Measurements from ENCODE around the gene PIP4K2C.
"Not testable (repeated sequence)": the region's sequence is repeated elsewhere in the genome, so short reads cannot be mapped to it uniquely, and the experiment has no call there.

PIP4K2C gene

DNA sequence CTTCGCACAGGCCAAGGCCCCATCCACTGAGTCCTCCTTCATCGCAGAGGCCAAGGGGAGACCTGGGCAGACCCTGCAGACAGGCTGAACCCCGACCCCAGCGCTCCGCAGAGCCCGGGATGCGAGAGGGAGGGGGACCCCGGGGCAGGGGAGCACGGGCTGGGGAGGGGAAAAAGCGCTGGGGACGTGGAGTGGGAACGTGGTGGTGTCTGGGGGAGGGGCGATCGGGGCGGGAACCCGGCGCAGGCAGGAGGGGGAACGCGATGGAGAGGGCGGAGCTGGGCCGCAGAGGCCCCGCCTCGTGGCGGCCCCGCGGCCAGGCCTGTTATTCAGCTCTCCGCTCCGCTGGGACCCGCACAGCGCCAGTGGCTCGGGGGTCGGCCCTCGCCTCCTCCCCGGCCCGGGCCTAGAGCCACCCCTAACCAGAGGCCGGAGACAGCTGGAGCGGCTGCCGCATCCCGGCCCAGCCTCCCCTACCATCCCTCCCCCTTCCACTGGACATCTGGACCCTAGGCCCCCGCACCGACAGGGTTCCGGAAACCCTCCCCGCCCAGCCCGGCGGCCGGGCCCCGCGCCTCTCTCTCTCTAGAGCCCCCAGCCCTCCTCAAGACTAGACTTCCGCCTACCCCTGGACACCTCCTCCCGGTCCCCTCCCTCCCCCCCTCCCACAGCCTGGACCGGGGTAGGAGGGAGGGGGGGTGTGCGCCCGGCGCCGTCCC, 20.3 kb downstream of the PIP4K2C start, which contains the start of gene ARHGEF25:
ARHGEF25 (plus strand) TSS at position 328 of the 719 bp plus-strand sequence. CDS start 460 bp downstream, outside the sequence.
- no peak for DNase-seq

DNA sequence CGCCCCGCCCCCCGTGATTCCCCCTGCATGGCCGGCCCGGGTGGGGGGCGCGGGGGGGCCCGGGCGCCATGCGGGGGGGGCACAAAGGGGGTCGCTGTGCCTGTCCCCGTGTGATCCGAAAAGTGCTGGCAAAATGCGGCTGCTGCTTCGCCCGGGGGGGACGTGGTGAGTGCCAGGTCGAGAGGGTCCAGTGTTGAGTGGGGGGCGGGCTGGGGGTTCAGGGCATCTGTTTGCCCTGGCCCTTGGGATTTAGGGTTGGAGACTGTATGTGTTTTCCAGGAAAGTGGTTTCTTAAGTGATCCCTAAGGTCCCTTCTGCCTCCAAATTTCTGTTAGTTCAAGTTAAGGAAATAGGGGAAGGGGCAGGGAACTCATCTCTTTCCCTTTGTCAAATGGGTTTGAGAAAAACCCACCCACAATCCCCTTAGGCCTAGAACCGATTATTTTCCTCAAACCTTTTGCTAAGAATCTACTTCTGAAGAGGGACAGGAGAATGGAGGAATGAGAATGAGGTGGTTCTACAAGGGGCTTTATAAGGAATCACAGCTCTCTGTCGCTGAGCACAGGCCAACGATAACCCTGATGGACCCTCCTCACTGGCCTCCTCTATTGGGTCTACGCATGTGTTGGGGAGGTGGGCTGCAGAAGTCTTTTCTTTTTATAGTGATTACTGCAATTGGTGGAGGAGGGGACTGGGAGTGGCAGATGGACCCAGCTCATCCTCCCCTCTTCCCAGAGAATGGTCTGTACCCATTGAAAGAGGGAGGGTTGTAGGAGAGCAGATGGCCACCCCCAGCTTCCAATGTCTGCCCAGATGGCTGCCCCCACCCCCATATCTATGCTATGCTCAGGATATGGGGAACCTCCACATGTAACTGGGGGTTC, 21.1 kb downstream of the PIP4K2C start:
- DNase-seq = no peak

DNA sequence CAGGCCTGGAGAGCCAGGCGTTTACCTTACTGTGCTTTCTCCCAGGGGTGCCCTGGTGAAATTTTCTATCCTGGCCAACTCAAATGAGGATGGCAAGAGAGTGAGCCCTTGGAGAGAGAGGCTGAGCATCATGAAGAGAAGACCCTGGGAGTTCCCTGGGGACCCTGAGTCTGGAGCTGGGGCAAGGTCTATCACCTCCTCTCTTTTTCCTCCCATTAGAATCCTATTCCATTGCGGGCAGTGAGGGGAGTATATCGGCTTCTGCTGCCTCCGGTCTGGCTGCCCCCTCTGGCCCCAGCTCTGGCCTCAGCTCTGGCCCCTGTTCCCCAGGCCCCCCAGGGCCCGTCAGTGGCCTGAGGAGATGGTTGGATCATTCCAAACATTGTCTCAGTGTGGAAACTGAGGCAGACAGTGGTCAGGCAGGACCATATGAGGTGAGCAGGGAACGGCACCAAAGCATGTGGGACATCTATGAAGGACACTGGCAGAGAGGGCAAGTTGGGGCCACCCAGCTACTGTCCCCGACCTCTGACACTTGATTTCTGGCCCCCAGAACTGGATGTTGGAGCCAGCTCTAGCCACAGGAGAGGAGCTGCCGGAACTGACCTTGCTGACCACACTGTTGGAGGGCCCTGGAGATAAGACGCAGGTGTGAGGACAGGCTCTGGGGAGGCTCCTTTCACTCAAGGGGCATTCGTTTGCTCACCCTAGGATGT, 21.9 kb downstream of the PIP4K2C start:
- no peak for DNase-seq

DNA sequence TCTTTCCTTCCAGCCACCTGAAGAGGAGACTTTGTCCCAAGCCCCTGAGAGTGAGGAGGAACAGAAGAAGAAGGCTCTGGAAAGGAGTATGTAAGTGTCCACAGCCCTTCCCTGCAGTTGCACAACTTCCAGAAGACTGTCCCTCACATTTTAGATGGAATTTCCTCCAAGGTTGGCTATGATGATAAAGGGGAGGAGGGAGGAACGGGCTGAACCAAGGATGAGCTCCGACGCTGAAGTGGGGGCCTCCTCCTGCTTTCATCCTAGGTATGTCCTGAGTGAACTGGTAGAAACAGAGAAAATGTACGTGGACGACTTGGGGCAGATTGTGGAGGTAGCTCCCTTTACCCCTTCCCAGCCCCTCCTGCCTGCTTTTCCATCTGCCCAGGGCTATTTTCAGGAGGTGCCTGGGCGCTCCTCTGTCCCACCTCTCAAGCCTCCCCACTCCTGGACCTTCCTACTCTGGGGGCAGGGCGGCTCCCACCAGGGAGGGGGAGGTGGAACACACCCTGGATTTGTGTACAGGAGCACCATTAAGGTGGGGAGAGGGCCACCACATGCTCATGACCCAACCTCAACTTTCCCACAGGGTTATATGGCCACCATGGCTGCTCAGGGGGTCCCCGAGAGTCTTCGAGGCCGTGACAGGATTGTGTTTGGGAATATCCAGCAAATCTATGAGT, 22.6 kb downstream of the PIP4K2C start:
- DNase-seq = no peak

DNA sequence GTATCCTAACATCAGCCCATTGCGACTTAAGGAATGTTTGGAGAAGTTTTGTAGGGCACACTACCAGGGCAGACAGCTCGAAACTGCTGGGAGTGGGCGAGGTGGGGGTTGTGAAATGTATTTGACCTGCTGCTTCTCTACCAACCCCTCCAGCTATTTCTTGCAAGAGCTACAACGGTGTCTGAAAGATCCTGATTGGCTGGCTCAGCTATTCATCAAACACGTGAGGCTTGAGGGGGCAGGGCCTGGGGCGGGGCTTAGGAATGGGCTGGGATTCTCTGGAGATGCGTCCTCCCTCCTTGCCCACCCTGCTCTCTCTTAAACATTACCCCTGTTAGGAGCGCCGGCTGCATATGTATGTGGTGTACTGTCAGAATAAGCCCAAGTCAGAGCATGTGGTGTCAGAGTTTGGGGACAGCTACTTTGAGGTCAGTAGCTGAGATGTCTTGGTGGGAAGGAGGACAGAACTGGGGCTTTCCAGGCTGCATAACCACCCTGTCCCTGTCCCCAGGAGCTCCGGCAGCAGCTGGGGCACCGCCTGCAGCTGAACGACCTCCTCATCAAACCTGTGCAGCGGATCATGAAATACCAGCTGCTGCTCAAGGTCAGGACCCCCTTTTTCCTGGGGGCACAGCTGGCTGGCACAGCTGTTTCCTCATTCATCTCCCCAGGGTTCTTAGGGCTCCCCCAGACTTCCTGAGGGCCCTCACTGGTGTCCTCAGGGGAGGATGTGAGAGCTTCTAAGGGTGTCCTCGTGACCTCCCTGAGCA, 23.4 kb downstream of the PIP4K2C start:
- peak; percentile 7 to 14 for DNase-seq

DNA sequence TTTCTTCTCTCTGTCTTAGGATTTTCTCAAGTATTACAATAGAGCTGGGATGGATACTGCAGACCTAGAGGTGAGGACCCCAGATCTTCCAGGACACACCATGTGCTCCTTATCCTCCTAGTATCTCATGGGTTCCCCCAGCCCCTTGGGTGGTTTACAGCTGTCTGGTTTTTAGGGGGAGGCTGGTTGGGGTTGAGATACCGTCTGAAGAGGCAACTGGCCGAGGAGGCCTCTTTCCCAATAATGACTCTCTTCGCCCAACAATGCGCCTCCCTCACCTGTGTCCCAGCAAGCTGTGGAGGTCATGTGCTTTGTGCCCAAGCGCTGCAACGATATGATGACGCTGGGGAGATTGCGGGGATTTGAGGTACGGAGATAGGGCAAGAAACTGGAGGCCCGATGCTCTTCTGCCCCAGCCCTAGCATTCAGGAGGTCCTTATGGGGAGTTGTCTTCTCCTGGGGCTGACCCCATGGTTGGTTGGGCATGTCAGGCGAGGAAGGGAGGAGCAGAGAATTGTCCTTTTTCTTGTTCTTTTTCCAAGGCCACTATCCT, 24.0 kb downstream of the PIP4K2C start:
- DNase-seq = no peak

DNA sequence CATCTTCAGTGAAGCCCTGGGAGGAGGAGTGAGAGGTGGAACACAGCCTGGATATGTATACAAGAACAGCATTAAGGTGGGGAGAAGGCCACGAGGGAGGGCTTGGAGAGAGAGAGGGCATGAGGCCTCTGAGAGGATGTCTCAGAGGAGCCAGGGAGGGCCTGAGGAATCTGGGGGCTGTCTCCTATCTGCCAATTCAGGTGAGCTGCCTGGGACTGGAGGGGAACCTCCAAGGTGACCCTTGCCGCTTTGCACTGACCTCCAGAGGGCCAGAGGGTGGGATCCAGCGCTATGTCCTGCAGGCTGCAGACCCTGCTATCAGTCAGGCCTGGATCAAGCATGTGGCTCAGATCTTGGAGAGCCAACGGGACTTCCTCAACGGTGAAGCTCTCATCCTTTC, 24.6 kb downstream of the PIP4K2C start:
- no peak for DNase-seq

DNA sequence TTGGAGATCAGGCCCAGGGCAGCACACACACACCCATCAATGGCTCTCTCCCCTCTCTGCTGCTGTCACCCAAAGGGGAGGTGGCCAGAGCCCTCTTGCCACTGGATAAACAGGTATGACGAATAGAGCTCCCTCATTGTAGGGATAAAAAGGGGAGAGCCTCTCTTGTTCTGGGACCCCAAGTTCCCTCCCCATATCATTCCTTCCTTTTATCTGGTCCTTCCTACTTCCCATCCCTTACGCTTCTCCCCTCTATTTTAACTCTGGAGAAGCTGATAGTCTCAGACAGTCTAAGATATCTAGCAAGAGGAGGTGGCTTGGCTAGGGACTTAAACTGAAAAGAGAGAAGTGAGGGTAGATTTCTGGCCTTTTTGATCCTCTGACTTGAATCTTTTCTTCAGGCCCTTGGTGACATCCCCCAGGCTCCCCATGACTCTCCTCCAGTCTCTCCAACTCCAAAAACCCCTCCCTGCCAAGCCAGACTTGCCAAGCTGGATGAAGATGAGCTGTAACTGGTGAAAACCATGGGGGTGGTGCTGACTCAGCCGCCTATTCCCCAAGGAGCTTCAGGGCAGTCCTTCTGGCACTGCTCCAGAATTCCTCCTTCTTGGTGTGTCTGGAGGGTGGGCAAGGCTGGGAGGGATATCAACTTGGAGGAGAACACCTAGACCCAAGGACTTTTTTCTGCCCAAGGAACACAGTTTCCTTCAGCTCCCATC, 25.6 kb downstream of the PIP4K2C start:
- no peak for DNase-seq

DNA sequence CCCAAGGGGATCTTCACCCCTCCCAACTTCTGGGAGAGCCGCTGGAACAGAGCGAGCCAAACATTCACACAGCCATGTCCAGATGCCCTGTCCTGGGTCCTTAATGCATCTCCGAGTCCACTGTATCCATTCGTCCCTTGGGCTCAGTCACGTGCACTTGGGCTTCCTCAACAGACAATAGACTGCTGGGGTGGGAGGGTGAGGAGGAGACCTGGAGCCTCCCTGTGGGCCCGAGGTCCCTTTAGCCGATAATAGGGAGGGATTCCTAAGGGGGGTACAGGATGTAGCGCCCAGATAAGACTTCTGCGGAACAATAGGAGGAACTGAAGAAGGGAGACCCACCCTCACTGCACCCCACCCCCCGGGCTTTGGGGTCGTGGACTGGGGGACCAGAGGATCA, 26.9 kb downstream of the PIP4K2C start:
- DNase-seq = no peak

DNA sequence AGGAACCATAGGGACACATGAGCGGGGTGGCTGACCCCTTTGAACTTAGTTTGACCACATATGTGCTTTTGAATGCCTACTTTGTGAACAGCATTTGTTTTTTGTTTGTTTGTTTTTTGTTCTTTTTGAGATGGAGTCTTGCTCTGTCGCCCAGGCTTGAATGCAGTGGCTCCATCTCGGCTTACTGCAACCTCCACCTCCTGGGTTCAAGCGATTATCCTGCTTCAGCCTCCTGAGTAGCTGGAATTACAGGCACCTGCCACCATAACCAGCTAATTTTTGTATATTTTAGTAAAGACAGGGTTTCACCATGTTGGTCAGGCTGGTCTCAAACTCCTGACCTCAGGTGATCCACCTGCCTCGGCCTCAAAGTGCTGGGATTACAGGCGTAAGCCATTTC, 27.4 kb downstream of the PIP4K2C start:
- DNase-seq = not testable (repeated sequence)

DNA sequence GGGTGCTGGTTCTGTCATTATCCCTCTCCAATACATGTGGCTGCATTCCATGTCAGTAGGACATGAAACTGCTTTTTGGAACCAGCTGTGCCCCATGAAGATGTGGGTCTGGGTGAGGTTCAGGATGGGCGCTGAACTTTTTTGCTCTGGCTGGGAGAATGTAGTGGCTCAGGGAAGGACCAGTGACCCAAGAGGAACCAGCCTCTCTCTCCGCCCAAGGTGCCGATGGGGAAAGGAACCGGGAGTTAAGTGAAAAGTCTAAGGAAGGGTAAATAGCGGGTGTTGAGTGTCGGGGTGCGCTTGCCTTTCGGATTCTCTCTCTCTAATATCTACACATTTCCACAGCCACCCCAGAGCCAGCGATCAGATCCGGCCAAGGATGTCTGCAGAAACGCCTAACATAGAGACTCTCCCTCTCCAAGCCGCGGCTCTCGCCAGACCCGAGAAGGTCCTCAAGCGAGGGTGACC, 28.0 kb downstream of the PIP4K2C start:
- DNase-seq = no peak

DNA sequence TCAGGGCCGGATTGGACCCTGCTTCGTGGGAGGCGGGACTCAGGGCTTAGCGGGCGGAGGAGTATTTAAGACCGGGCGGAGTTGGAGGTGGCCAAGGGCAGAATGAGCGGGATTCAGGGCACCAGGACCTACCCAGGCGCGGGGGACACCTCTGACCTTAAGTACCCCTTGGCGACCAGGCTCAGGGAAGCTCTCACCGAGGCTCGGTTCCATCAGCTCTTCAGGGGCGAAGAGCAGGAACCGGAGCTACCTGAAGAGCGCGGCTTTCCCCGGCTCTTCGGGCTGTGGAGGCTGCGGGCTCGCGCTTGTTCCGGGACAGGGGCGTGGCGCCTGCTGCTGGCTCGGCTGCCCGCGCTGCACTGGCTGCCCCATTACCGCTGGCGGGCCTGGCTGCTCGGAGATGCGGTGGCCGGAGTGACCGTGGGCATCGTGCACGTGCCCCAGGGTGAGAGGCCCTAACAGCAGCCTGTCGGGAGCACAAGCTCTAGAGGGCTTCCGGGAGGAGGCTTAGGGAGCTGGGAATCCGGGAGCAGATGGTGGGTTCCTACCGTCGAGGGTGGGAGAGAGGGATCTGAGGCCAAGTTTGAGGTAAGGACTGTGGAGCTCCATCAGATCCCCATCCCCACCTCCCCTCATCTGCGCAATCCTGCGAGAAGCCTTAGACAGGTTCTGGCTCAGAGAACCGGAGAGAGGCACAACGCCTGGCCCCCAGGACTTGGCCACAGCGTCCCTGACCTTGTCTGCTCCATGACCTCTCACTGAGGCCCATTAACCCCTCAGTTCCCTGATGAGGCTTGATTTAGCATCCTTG, 28.6 kb downstream of the PIP4K2C start:
- no peak for DNase-seq

DNA sequence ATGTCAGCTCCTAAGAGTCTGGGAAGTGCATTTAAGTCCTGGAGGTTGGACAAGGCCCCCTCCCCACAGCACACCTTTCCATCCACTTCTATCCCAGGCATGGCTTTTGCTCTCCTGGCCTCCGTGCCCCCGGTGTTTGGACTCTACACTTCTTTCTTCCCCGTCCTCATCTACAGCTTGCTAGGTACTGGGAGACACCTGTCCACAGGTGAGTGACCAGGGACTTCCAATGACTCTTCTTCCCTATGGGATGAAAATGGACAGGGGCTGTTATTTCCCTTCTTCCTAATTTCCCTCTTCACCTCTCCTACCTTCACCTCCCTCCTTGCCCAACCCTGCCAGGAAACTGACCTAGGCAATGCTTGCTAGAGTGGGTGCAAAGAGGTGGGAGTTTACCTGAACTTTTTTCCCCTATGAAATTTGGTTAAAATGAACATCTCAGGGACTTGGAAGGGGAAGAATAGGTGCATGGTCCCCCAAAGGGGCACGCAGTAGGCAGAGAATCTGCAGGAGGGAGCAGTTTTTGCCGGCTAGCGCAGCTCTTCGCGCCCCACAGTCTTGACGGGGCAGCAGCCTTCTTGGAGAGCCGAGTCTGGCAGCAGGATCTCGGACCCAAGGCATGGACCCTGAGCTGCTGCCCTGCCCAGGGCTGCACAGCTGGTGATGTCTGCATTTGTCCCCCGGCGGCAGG, 29.4 kb downstream of the PIP4K2C start:
- no peak for DNase-seq

DNA sequence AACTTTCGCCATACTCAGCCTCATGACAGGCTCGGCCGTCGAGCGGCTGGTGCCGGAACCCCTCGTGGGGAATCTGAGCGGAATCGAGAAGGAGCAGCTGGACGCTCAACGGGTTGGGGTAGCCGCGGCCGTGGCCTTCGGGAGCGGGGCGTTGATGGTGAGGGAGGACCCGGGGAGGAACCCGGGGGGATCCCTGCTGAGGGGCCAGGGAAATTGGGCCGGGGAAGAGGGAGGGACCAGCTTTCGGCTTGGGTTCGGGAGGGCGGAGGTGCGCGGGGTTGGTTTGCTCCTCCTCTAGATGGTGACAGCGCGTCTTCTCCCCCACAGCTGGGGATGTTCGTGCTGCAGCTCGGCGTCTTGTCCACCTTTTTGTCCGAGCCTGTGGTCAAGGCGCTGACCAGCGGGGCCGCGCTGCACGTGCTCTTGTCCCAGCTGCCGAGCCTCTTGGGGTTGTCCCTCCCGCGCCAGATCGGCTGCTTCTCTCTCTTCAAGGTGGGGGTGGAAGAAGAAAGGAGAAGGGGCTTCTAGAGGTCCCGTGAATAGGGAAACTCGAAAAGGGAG, 30.0 kb downstream of the PIP4K2C start:
- DNase-seq = peak; percentile 39 to 50

DNA sequence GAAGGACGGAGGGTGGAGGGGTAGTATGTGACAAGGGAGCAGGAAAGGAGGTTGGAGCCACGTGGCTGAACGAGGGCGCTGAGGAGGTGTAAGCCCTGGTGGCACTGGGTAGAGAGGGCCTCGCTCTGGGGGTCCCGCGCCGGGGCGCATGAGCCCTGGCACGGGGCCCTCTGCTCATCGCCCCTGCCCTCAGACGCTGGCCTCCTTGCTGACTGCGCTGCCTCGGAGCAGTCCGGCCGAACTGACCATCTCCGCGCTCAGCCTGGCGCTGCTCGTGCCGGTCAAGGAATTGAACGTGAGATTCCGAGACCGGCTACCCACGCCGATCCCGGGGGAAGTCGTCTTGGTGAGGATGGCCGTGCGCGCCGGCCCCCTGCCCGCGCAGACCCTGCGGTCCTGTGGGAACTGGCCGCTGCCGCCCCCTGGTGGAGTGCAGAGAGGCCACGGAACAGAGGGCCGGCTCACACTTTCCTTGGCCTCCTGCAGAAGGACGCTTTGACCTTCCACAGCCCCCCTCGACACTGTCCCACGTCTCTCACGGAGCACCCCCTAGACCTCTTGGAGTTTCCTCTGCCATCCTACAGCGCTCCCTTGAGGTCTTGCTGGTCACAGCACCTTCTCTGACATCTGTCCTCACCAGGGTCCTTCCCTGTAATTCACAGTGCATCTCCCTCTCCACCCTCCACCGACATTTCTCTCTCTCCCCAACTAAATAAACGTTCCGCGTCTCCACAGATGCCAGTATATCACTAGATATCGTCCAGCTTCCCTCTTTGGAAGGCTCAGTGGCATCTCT, 30.7 kb downstream of the PIP4K2C start:
- peak; percentile 27 to 41 for DNase-seq

DNA sequence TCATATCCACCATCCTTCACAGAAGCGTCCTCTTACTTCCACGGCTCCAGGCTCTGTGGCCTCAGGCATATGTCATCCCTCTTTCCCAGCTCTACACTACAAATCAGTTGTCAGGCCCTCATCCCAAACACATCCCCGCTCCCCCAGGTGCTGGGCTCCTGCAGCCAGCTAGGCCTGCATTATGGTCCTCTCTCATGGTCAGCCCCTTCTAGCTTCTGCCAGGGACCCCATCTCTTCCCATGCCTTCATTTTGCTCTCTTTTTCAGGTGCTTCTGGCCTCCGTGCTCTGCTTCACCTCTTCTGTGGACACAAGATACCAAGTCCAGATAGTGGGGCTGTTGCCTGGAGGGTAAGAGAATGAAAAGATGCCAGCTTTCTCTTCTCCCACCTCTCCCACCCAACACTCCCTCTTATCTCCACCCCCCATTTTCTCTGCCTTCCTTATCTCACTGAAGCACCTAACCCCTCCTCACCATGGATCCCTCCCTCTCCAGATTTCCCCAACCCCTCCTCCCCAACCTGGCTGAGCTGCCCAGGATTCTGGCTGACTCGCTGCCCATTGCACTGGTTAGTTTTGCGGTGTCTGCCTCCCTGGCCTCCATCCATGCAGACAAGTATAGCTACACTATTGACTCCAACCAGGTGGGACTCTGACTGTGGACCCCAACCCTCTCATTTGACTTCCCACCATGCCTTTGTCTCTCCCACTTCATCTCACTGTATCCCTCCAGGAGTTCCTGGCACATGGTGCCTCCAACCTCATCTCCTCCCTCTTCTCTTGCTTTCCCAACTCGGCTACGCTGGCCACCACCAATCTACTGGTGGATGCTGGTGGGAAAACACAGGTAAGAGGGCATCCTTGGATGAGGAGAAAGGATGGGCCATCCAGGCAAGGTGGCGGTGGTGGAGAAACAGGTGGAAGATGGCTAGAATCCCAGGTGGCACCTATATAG, 31.6 kb downstream of the PIP4K2C start:
- no peak for DNase-seq

DNA sequence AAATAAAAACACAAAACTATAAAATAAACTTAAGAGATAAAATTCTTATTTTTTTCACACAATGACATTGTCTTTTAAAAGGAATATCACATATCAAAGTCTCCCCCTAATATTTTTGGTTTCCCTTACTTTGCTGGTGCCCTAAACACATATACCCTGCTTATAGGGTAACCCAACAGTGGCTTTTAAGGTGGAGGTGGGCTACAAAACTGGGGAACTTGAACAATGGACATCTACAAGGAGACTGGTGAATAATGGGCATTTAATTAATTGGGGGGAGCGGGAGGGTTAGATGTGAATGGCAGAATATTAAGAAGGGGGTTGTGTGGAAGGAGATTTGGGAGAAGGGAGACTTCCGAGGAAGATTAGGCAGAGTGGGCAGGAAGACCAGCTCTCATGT, 32.4 kb downstream of the PIP4K2C start:
- no peak for DNase-seq
